ENCODE measurements around the gene PATJ. TPM values are rescaled to one million over a fixed set of nuclear protein-coding genes. Genes with fewer than 3 reads are reported as not detected.

Gene PATJ
- total RNA-seq, 1 experiment from 2014 or later = 48.8 TPM

- CTCF ChIA-PET = interaction anchor here (1.4 kb wide), 1 partner anchor 18 kb away, joined by 3 read pairs; no protein-coding TSS in a partner anchor
- H3K27ac ChIP-seq (ENCODE audit: low read depth, low read length) = no peak overlapping the region
- H3K4me1 ChIP-seq (ENCODE audit: control insufficient read depth in 1 of 2, insufficient read depth in 2 of 2, low read length in 2 of 2) = peaks cover 15 to 26% of the 10 kb centered on the region in 2 experiments
- no peaks in the 10 kb centered on the region for H3K9me3 ChIP-seq (ENCODE audit: control insufficient read depth in 1 of 2, insufficient read depth in 1 of 2, low read depth in 1 of 2, low read length in 2 of 2)
- no TSS peak for BruUV-seq (replicated peaks)
- H3K4me3 ChIP-seq (replicated peaks in 1 of 2; ENCODE audit: low read depth in 1 of 2, low read length in 2 of 2) = no peak overlapping the region
- DNase-seq (ENCODE audit: low read depth, low spot score) (no peak), ATAC-seq (no peak)
- RAD21 ChIA-PET (ENCODE audit: low non-redundant PET in 1 of 2, low total read pairs in 2 of 2, uncharacterized antibody in 2 of 2, unreplicated experiment in 2 of 2) = no interaction called here
- POLR2A ChIA-PET = no interaction called here
- H3K79me2 ChIP-seq (ENCODE audit: insufficient read depth, low read length) = no peaks in the 10 kb centered on the region
- H3K36me3 ChIP-seq (ENCODE audit: control insufficient read depth in 1 of 2, insufficient read depth in 2 of 2, low read length in 2 of 2) = peaks cover 0 to 2% of the 10 kb centered on the region in 2 experiments; a peak in 1 of 4 replicates
- no peak overlapping the region for H3K9ac ChIP-seq (ENCODE audit: low read length)
- H3K4me2 ChIP-seq (ENCODE audit: low read length) = no peak overlapping the region
- TF ChIP-seq ATF3 (IDR thresholded peaks at IDR 0.05) = no peak
- no peak for TF ChIP-seq TCF7L2 (IDR thresholded peaks at IDR 0.05; ENCODE audit: borderline replicate concordance, extremely low read depth, insufficient read depth, insufficient read length)
- TF ChIP-seq MAX (IDR thresholded peaks at IDR 0.05) = no peak
- no peak for TF ChIP-seq SRF (IDR thresholded peaks at IDR 0.05; ENCODE audit: low read depth)
- TF ChIP-seq CEBPB (IDR thresholded peaks at IDR 0.05; ENCODE audit: low read depth) = no peak
- TF ChIP-seq JUND (IDR thresholded peaks at IDR 0.05) = no peak
- no peak for TF ChIP-seq REST (IDR thresholded peaks at IDR 0.05; ENCODE audit: low read depth)
- no peak for TF ChIP-seq ELF1 (IDR thresholded peaks at IDR 0.05; ENCODE audit: borderline replicate concordance, low read depth)
- no peak for TF ChIP-seq RAD21 (IDR thresholded peaks at IDR 0.05; ENCODE audit: low read depth)
- no peak for TF ChIP-seq CBX3 (IDR thresholded peaks at IDR 0.05; ENCODE audit: low read depth)
- TF ChIP-seq POLR2A (IDR thresholded peaks at IDR 0.05; ENCODE audit: borderline replicate concordance, extremely low read depth, insufficient read depth, insufficient read length) = no peak
- no peak for TF ChIP-seq EGR1 (IDR thresholded peaks at IDR 0.05; ENCODE audit: low read depth)
- TF ChIP-seq EZH2phosphoT487 (IDR thresholded peaks at IDR 0.05; ENCODE audit: borderline replicate concordance) = no peak
- TF ChIP-seq ZFX (IDR thresholded peaks at IDR 0.05) = no peak
- TF ChIP-seq ZBTB33 (IDR thresholded peaks at IDR 0.05; ENCODE audit: extremely low read depth, insufficient replicate concordance, low read length) = no peak
- no peak for TF ChIP-seq ZNF274 (IDR thresholded peaks at IDR 0.05; ENCODE audit: low read depth, low read length)
- no peak for TF ChIP-seq SIN3A (IDR thresholded peaks at IDR 0.05; ENCODE audit: low read depth)
- no peak for TF ChIP-seq CTCF (IDR thresholded peaks at IDR 0.05 in 2 of 3, conservative IDR thresholded peaks at IDR 0.05 in 1 of 3; ENCODE audit: borderline replicate concordance in 1 of 3, insufficient read depth in 1 of 3, low read depth in 2 of 3, low read length in 2 of 3)
- TF ChIP-seq SP1 (IDR thresholded peaks at IDR 0.05; ENCODE audit: low read depth) = no peak
- H3K27me3 ChIP-seq (ENCODE audit: insufficient read depth, low read length) = no peaks in the 10 kb centered on the region
- no peaks in the 10 kb centered on the region for H4K20me1 ChIP-seq (ENCODE audit: insufficient read depth)
- no peak overlapping the region for H2AFZ ChIP-seq (ENCODE audit: low read depth, low read length, poor library complexity, severe bottlenecking)
- H3K9me2 ChIP-seq (ENCODE audit: insufficient read depth) = no peaks in the 10 kb centered on the region
- intact Hi-C loops (cut with micrococcal nuclease) = no loop called here
These were observed 384.5 kb downstream of the PATJ start for GRCh38 chr1:62126579-62127290.
